H1 (cell line): ENCODE results near the gene NIPAL3. TPM values are rescaled to one million over a fixed set of nuclear protein-coding genes. Genes with fewer than 3 reads are reported as not detected.
A peak's percentile ranks its signal among the peaks of the same experiment; 100 is the strongest.

Source experiments
- CTCF ChIA-PET: fragments of 300-600 bp; sonication (Branson Sonifier 250); formaldehyde crosslinking; loops from one replicate; lab custom pipeline; 2021; ENCODE audit not compliant: partially characterized antibody; lab: Charles Lee
- POLR2A ChIA-PET: fragments of 300-600 bp; sonication (Branson Sonifier 250); formaldehyde crosslinking; loops from one replicate; lab custom pipeline; 2021; ENCODE audit warnings: inconsistent platforms; ENCODE audit not compliant: partially characterized antibody; lab: Charles Lee
- DNase-seq, 2 experiments: peaks; one replicate each; pipeline versions ENCODE4 v3.0.0 to v3.0.0-alpha.2; 2010 to 2022; ENCODE audit warnings: low spot score in 2 of 2, low read depth in 1 of 2, mixed read lengths in 1 of 2
- FAIRE-seq: peaks from 2 replicates; lab custom pipeline; 2011; peaks lifted over from hg19 to GRCh38; lab: Jason Lieb, UNC
- H2AFZ ChIP-seq: 2 replicates; pipeline ENCODE4 v1.8.1; 2012; ENCODE audit warnings: low read length, inconsistent platforms
- H2AK5ac ChIP-seq: 2 replicates; pipeline ENCODE4 v1.6.1; 2013; ENCODE audit warnings: low read depth, low read length
- H2BK120ac ChIP-seq: replicated peaks from 2 replicates; pipeline ENCODE3; 2013; ENCODE audit warnings: low read depth, low read length, inconsistent platforms
- H2BK12ac ChIP-seq: 2 replicates; pipeline ENCODE4 v1.6.1; 2013; ENCODE audit warnings: low read depth, low read length
- H2BK15ac ChIP-seq: 2 replicates; pipeline ENCODE4 v1.6.1; 2013; ENCODE audit warnings: low read length
- H2BK20ac ChIP-seq: 2 replicates; pipeline ENCODE4 v1.6.1; 2013; ENCODE audit warnings: low read length
- H2BK5ac ChIP-seq: 2 replicates; pipeline ENCODE4 v1.6.1; 2013; ENCODE audit warnings: low read depth, low read length
- H3K14ac ChIP-seq: 2 replicates; pipeline ENCODE4 v1.6.1; 2013; ENCODE audit warnings: inconsistent platforms; ENCODE audit not compliant: insufficient read length
- H3K18ac ChIP-seq: 2 replicates; pipeline ENCODE4 v1.6.1; 2013; ENCODE audit warnings: low read length; ENCODE audit errors: extremely low read depth
- H3K23ac ChIP-seq: 2 replicates; pipeline ENCODE4 v1.6.1; 2013; ENCODE audit warnings: inconsistent platforms; ENCODE audit not compliant: insufficient read length
- H3K23me2 ChIP-seq: 2 replicates; pipeline ENCODE4 v1.6.1; 2013; ENCODE audit warnings: low read depth, low read length
- H3K27ac ChIP-seq: 2 replicates; pipeline ENCODE4 v1.6.1; 2011; ENCODE audit warnings: low read depth, low read length, inconsistent platforms
- H3K27me3 ChIP-seq, 4 experiments: replicated peaks in 1 of 4; 1 replicate in 1 of 4; 2 replicates in 3 of 4; pipeline versions ENCODE4 v1.6.1 to v1.8.1; 2011 to 2013; ENCODE audit warnings: low read length in 3 of 4, mild to moderate bottlenecking in 3 of 4, inconsistent platforms in 2 of 4, mixed read lengths in 2 of 4, moderate library complexity in 1 of 4; ENCODE audit not compliant: control insufficient read depth in 3 of 4, insufficient read depth in 3 of 4; ENCODE audit errors: extremely low read depth in 1 of 4
- H3K36me3 ChIP-seq, 4 experiments: 2 replicates each; pipeline versions ENCODE4 v1.6.1 to v1.8.1; 2011 to 2013; ENCODE audit warnings: mild to moderate bottlenecking in 4 of 4, low read length in 3 of 4, moderate library complexity in 2 of 4, control low read depth in 1 of 4, inconsistent platforms in 1 of 4; ENCODE audit not compliant: insufficient read depth in 4 of 4, control insufficient read depth in 2 of 4
- H3K4ac ChIP-seq: replicated peaks from 2 replicates; pipeline ENCODE3; 2013; ENCODE audit warnings: low read length, low read depth, mixed read lengths, inconsistent platforms; ENCODE audit not compliant: insufficient read length
- H3K4me1 ChIP-seq, 4 experiments: replicated peaks in 1 of 4; 1 replicate in 1 of 4; 2 replicates in 3 of 4; pipeline versions ENCODE4 v1.6.1 to v1.8.1; 2011 to 2013; ENCODE audit warnings: low read length in 3 of 4, inconsistent platforms in 2 of 4, mixed read lengths in 1 of 4; ENCODE audit not compliant: insufficient read depth in 4 of 4, control insufficient read depth in 3 of 4
- H3K4me2 ChIP-seq, 2 experiments: 2 replicates each; pipeline versions ENCODE4 v1.6.1 to v1.8.1; 2011 to 2013; ENCODE audit warnings: low read depth in 2 of 2, low read length in 2 of 2, control low read depth in 1 of 2, inconsistent platforms in 1 of 2, mild to moderate bottlenecking in 1 of 2; ENCODE audit not compliant: insufficient read depth in 1 of 2
- H3K4me3 ChIP-seq, 4 experiments: fragments of 200-600, 300-600 bp in 1 of 4; sonication (generic), shearing (Covaris generic), sonication (Bioruptor Twin) in 1 of 4; 2 replicates each; pipeline versions ENCODE4 v1.5.1 to v1.8.1; 2011 to 2016; ENCODE audit warnings: low read length in 4 of 4, low read depth in 3 of 4, control low read depth in 2 of 4, inconsistent platforms in 2 of 4, mild to moderate bottlenecking in 2 of 4, mixed read lengths in 1 of 4, moderate library complexity in 1 of 4; ENCODE audit not compliant: insufficient read depth in 2 of 4; ENCODE audit errors: extremely low read depth in 1 of 4
- H3K56ac ChIP-seq: replicated peaks from 2 replicates; pipeline ENCODE3; 2013; ENCODE audit warnings: low read depth, mild to moderate bottlenecking, mixed read lengths, low read length, inconsistent platforms; ENCODE audit not compliant: insufficient read length
- H3K79me1 ChIP-seq: 2 replicates; pipeline ENCODE4 v1.6.1; 2013; ENCODE audit warnings: low read depth, low read length, control low read depth
- H3K79me2 ChIP-seq, 2 experiments: 2 replicates each; pipeline versions ENCODE4 v1.6.1 to v1.8.1; 2012 to 2013; ENCODE audit warnings: low read length in 2 of 2, mild to moderate bottlenecking in 2 of 2, inconsistent platforms in 1 of 2; ENCODE audit not compliant: insufficient read depth in 2 of 2, control insufficient read depth in 1 of 2
- H3K9ac ChIP-seq, 4 experiments: replicated peaks in 1 of 4; 1 replicate in 1 of 4; 2 replicates in 3 of 4; pipeline versions ENCODE4 v1.6.1 to v1.8.1; 2011 to 2013; ENCODE audit warnings: low read depth in 3 of 4, low read length in 3 of 4, control low read depth in 2 of 4, mild to moderate bottlenecking in 2 of 4, moderate library complexity in 2 of 4, inconsistent platforms in 1 of 4; ENCODE audit errors: extremely low read depth in 1 of 4
- H3K9me3 ChIP-seq, 2 experiments: 2 replicates each; pipeline versions ENCODE4 v1.6.1 to v1.8.1; 2012 to 2013; ENCODE audit warnings: mild to moderate bottlenecking in 2 of 2, moderate library complexity in 2 of 2, control low read depth in 1 of 2, inconsistent platforms in 1 of 2, low read depth in 1 of 2, low read length in 1 of 2, mixed read lengths in 1 of 2; ENCODE audit not compliant: insufficient read depth in 2 of 2
- H4K20me1 ChIP-seq, 2 experiments: replicated peaks in 1 of 2; 2 replicates each; pipeline versions ENCODE3 to v1.8.1; 2011 to 2013; ENCODE audit warnings: inconsistent platforms in 2 of 2, low read length in 2 of 2, mild to moderate bottlenecking in 1 of 2; ENCODE audit not compliant: insufficient read depth in 2 of 2, control insufficient read depth in 1 of 2
- H4K5ac ChIP-seq: 2 replicates; pipeline ENCODE4 v1.6.1; 2013; ENCODE audit warnings: low read length, low read depth, mixed read lengths, inconsistent platforms; ENCODE audit not compliant: insufficient read length
- H4K8ac ChIP-seq: 2 replicates; pipeline ENCODE4 v1.8.0; 2013; ENCODE audit warnings: mild to moderate bottlenecking, moderate library complexity, low read length, inconsistent platforms; ENCODE audit not compliant: insufficient read depth; ENCODE audit errors: extremely low read depth
- H4K91ac ChIP-seq: replicated peaks from 2 replicates; pipeline ENCODE3; 2013; ENCODE audit warnings: low read length, mixed read lengths, inconsistent platforms; ENCODE audit not compliant: insufficient read length
- CEBPB ChIP-seq: IDR thresholded peaks from 2 replicates; pipeline ENCODE4 v1.6.1; 2012; ENCODE audit warnings: low read depth, low read length
- CHD2 ChIP-seq: IDR thresholded peaks from 2 replicates; pipeline ENCODE4 v1.6.1; 2012; ENCODE audit warnings: low read length, improper control_type of control experiment
- CREB1 ChIP-seq: IDR thresholded peaks from 2 replicates; pipeline ENCODE4 v1.6.1; 2012; ENCODE audit warnings: inconsistent platforms
- EGR1 ChIP-seq: IDR thresholded peaks from 2 replicates; pipeline ENCODE4 v1.6.1; 2011; ENCODE audit warnings: low read depth, low read length, borderline replicate concordance
- HDAC6 ChIP-seq: IDR thresholded peaks from one replicate; pipeline ENCODE4 v1.7.1; 2012; ENCODE audit warnings: low read depth, mild to moderate bottlenecking, inconsistent platforms, low read length, moderate library complexity
- JUN ChIP-seq: IDR thresholded peaks from 2 replicates; pipeline ENCODE4 v1.6.1; 2011; ENCODE audit warnings: low read depth, mild to moderate bottlenecking, improper control_type of control experiment, low read length
- POLR2A ChIP-seq, 2 experiments: IDR thresholded peaks; 1 replicate in 1 of 2; 2 replicates in 1 of 2; pipeline ENCODE4 v1.6.1; 2011; ENCODE audit warnings: low read depth in 2 of 2, low read length in 2 of 2, mild to moderate bottlenecking in 2 of 2; ENCODE audit errors: control extremely low read depth in 1 of 2
- RBBP5 ChIP-seq: IDR thresholded peaks from 2 replicates; pipeline ENCODE4 v1.7.1; 2012; ENCODE audit warnings: low read depth, mild to moderate bottlenecking, inconsistent platforms, low read length, moderate library complexity, borderline replicate concordance
- RXRA ChIP-seq: IDR thresholded peaks from 2 replicates; pipeline ENCODE4 v1.6.1; 2011; ENCODE audit warnings: low read depth, mild to moderate bottlenecking, low read length, moderate library complexity; ENCODE audit not compliant: insufficient read depth
- SAP30 ChIP-seq: fragments of 300-600 bp; sonication (generic); IDR thresholded peaks from 2 replicates; pipeline ENCODE4 v1.7.1; 2012; ENCODE audit warnings: low read length, moderate library complexity, mild to moderate bottlenecking, inconsistent platforms; ENCODE audit not compliant: insufficient read depth, insufficient replicate concordance
- SIX5 ChIP-seq: IDR thresholded peaks from 2 replicates; pipeline ENCODE4 v1.6.1; 2011; ENCODE audit warnings: mild to moderate bottlenecking, low read depth, low read length
- SP2 ChIP-seq: IDR thresholded peaks from 2 replicates; pipeline ENCODE4 v1.6.1; 2012; ENCODE audit warnings: mild to moderate bottlenecking, low read length, inconsistent platforms
- YY1 ChIP-seq: IDR thresholded peaks from 2 replicates; pipeline ENCODE4 v1.6.1; 2011; ENCODE audit warnings: low read depth, mild to moderate bottlenecking, low read length
- ZNF274 ChIP-seq: IDR thresholded peaks from 2 replicates; pipeline ENCODE4 v1.7.0; 2012; ENCODE audit warnings: low read length, borderline replicate concordance; ENCODE audit errors: extremely low read depth
- WGBS, 2 experiments: shearing (Covaris generic) in 1 of 2; methylation state at CpG; one replicate each; pipeline versions ENCODE4 v1.1.6 to v1.1.7; 2013 to 2015; ENCODE audit warnings: low lambda C conversion rate in 2 of 2, mixed read lengths in 2 of 2, inconsistent platforms in 1 of 2, low coverage in 1 of 2, missing lambda C conversion rate in 1 of 2; ENCODE audit not compliant: insufficient replicate concordance in 2 of 2, insufficient coverage in 1 of 2, insufficient read length in 1 of 2; ENCODE audit errors: extremely low coverage in 1 of 2, missing lambda C conversion rate in 1 of 2; 5-methylcytosine and 5-hydroxymethylcytosine counted together
- polyA plus RNA-seq, 7 experiments: library from polyadenylated mRNA; depleted of rRNA in 3 of 7; stranded (reverse) in 5 of 7; unstranded in 2 of 7; fragments of >200 nt in 5 of 7; fragments of 200-250 nt in 2 of 7; gene quantifications; 1 replicate in 5 of 7; 2 replicates in 1 of 7; 4 replicates in 1 of 7; pipeline versions ENCODE4 v1.2.1 to v1.2.3, GENCODE V29; 2011 to 2013; ENCODE audit warnings: missing spikeins in 2 of 7, mixed read lengths in 2 of 7
- total RNA-seq: library from RNA; stranded (reverse); fragmentation: NEBNext Ultra II Directional; extraction: Animal tissue kit (Norgen Biotek cat#: 25700); gene quantifications from 2 replicates; pipeline ENCODE4 v1.2.1, GENCODE V29; 2021

NIPAL3 gene
- total and polyA plus RNA-seq, 2 of the 8 experiments (the other 6 are each of a cell fraction or from before 2014, with no cell fraction given) = 8.8 to 11.0 TPM

DNA sequence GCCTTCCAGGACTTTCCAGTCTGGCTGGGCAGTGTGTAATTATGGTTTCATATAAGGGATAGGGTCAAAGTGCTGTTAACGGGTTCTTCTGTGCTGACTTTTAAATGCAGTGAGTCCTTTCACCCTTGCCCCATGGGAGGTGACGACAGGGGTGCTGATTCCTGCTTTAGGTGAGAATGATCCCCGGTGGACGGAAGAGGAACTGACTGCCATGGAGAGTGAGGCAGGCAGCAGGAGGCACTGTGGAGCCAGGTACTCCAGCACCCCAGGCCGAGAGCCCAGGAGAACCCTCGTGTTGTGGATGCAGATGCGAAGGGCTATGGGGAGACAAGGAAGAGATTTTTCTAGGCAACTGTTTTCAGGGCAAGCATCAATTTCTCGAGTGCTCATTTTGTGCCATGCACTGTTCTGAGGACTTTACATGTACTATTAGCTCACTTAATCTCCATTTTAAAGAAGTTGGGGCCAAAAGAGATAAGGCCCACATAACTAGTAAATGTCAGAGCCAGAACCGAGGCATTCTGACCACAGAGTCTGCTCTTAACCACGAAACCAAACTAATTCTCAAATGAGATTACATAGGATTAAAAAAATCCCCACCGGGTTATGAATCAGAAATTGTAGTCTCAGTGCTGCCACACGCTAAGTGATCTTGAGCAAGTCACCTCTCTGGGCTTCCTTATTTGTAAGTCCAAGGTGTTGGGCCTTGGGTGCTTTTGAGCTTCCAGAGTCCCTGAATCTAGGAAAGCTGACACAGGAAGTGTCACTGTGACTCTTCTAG is 30.3 kb upstream of the NIPAL3 start:
- Histone ChIP-seq H3K79me2 (no peaks in the 10 kb centered on the region), H3K14ac (no peak overlapping the region), H3K36me3 (no peaks in the 10 kb centered on the region; a peak in 2 of 8 replicates), H3K79me1 (no peaks in the 10 kb centered on the region), H4K8ac (no peak overlapping the region), H2BK20ac (no peak overlapping the region), H3K4ac (no peak overlapping the region), H3K18ac (no peak overlapping the region), H3K4me1 (no peaks in the 10 kb centered on the region), H3K4me2 (no peak overlapping the region), H2BK12ac (0 out of 2 replicates have a peak overlapping the region, but pooled peaks have one; percentile 7), H2AK5ac (no peak overlapping the region), H3K23ac (no peak overlapping the region), H4K91ac (no peak overlapping the region), H3K9ac (no peak overlapping the region), H4K5ac (no peak overlapping the region), H3K56ac (no peak overlapping the region), H2BK5ac (no peak overlapping the region), H3K27ac (no peak overlapping the region), H4K20me1 (no peaks in the 10 kb centered on the region), H2BK15ac (no peak overlapping the region), H3K27me3 (no peaks in the 10 kb centered on the region), H2AFZ (no peak overlapping the region), H3K4me3 (no peak overlapping the region), H3K23me2 (no peaks in the 10 kb centered on the region), H2BK120ac (no peak overlapping the region), H3K9me3 (no peaks in the 10 kb centered on the region)
- FAIRE-seq = peak; percentile 88
- POLR2A ChIA-PET = interaction anchor here (0.7 to 1.2 kb wide), 2 partner anchors 234 to 804 kb away, joined by 3 read pairs; no protein-coding TSS in a partner anchor
- CTCF ChIA-PET = interaction anchor here (0.6 to 9.8 kb wide), 56 partner anchors 8 to 235 kb away, joined by 3 to 233 read pairs (median 4); partner anchors contain the start of genes IFNLR1 and NIPAL3
- peak; percentile 47 to 77 for DNase-seq
- 85% methylated on average over 12 of the region's 12 CpGs; no CpG with 5 or more reads in 1 of the 2 experiments for WGBS, 2 experiments
- no peak for TF ChIP-seq POLR2A (IDR thresholded peaks at IDR 0.05; ENCODE audit: control extremely low read depth in 1 of 2, low read depth in 2 of 2, low read length in 2 of 2)
- TF ChIP-seq EGR1 = no peak
- no peak for TF ChIP-seq CEBPB
- TF ChIP-seq SP2 = no peak
- TF ChIP-seq RBBP5 = no peak
- TF ChIP-seq CHD2 = no peak
- TF ChIP-seq YY1 = no peak
- TF ChIP-seq CREB1 = no peak
- TF ChIP-seq HDAC6 = no peak
- TF ChIP-seq JUN = no peak
- TF ChIP-seq ZNF274 = no peak
- no peak for TF ChIP-seq SIX5
- TF ChIP-seq RXRA = no peak
- TF ChIP-seq SAP30 = no peak
